Frontal cortex (tissue), 1 donor: ENCODE data around the gene OR2T10. TPM values are rescaled to one million over a fixed set of nuclear protein-coding genes. Genes with fewer than 3 reads are reported as not detected.

ENCODE experiments used
- small RNA-seq: library from RNA; depleted of rRNA; stranded (forward); fragments of <200 nt; gene quantifications from one replicate; pipeline ENCODE3, GENCODE V24; 2014
- total RNA-seq: library from RNA; depleted of rRNA; stranded (reverse); fragments of >200 nt; gene quantifications from one replicate; pipeline ENCODE4 v1.2.3, GENCODE V29; 2014

The OR2T10 gene
- total RNA-seq, 1 donor from 2014 or later: not detected

Small RNA genes within 50 kb of the gene (small RNA-seq; reads per million reads assigned to genes)
- not detected for gene RF00019

Other genes starting within 250 kb of the OR2T10 start
- not detected for gene OR14C36, start 248.9 kb downstream of the OR2T10 start, total RNA-seq
- gene OR2T4, start 236.0 kb downstream of the OR2T10 start, total RNA-seq: not detected
- gene OR2T6, start 222.0 kb downstream of the OR2T10 start, total RNA-seq: not detected
- gene OR2T1, start 194.7 kb downstream of the OR2T10 start, total RNA-seq: not detected
- gene OR2T2, start 152.1 kb downstream of the OR2T10 start, total RNA-seq: not detected
- gene OR2T3, start 124.3 kb downstream of the OR2T10 start, total RNA-seq: not detected
- gene OR2T5, start 109.1 kb downstream of the OR2T10 start, total RNA-seq: not detected
- not detected for gene OR2G6, start 89.6 kb downstream of the OR2T10 start, total RNA-seq
- gene OR2T29, start 34.9 kb downstream of the OR2T10 start, total RNA-seq: not detected
- gene OR2T34, start 22.9 kb downstream of the OR2T10 start, total RNA-seq: not detected
- gene OR2T11, start 37.4 kb upstream of the OR2T10 start, total RNA-seq: not detected
- under 0.01 TPM for gene OR2T35, start 47.6 kb upstream of the OR2T10 start, total RNA-seq
- not detected for gene OR2T27, start 57.8 kb upstream of the OR2T10 start, total RNA-seq
- gene OR14I1, start 105.1 kb upstream of the OR2T10 start, total RNA-seq: not detected
- not detected for gene LYPD8, start 158.1 kb upstream of the OR2T10 start, total RNA-seq
- gene SH3BP5L, start 228.2 kb upstream of the OR2T10 start, total RNA-seq: 31.4 TPM
- 14.7 TPM for gene ZNF672, start 240.5 kb upstream of the OR2T10 start, total RNA-seq